Omental fat pad (tissue), 4 donors: ENCODE data around the gene BLNK. TPM values are rescaled to one million over a fixed set of nuclear protein-coding genes. Genes with fewer than 3 reads are reported as not detected.
"Not testable (repeated sequence)": the region's sequence is repeated elsewhere in the genome, so short reads cannot be mapped to it uniquely, and the experiment has no call there.

ENCODE experiments used
- ATAC-seq: fragments of 150-250 bp; one replicate; pipeline ENCODE4 v1.9.1; 2016; ENCODE audit warnings: mild to moderate bottlenecking, moderate library complexity; ENCODE audit not compliant: low FRiP score
- DNase-seq: peaks from one replicate; pipeline ENCODE4 v3.0.0-alpha.2; 2019; ENCODE audit warnings: low spot score
- CTCF ChIP-seq, 3 donors: fragments of 450-650 bp; IDR thresholded peaks; one replicate each; pipeline ENCODE4 v1.5.1; 2016 to 2017; ENCODE audit warnings: antibody characterized with exemption in 3 of 3, mild to moderate bottlenecking in 3 of 3, moderate library complexity in 2 of 3
- total RNA-seq, 4 donors: library from RNA; depleted of rRNA; stranded (reverse); fragments of >200 nt; gene quantifications; one replicate each; pipeline ENCODE4 v1.1.0, GENCODE V29; 2016

BLNK gene
- total RNA-seq, 4 donors from 2014 or later, result 0.48 to 5.3 (median 3.2) TPM

- ATAC-seq (no peak), DNase-seq (no peak)
- TF ChIP-seq CTCF (IDR thresholded peaks at IDR 0.05), result no peak
Observed at GRCh38 chr10:96205580-96205979, 65.8 kb downstream of the BLNK start.

- ATAC-seq (no peak), DNase-seq (no peak)
- no peak for TF ChIP-seq CTCF (IDR thresholded peaks at IDR 0.05)
Observed at GRCh38 chr10:96201525-96201924, 69.8 kb downstream of the BLNK start.

GRCh38 chr10:96189505-96189904 lies 81.9 kb downstream of the BLNK start:
- DNase-seq, result not testable (repeated sequence)

GRCh38 chr10:96188916-96189315 lies 82.5 kb downstream of the BLNK start:
- no peak for DNase-seq
- TF ChIP-seq CTCF (IDR thresholded peaks at IDR 0.05), result no peak
- no peak for ATAC-seq

More at GRCh38 chr10:96189505-96189904, 81.9 kb downstream of the BLNK start:
- ATAC-seq, result not testable (repeated sequence)

GRCh38 chr10:96188421-96188820 lies 82.9 kb downstream of the BLNK start:
- ATAC-seq (no peak), DNase-seq (no peak)
- TF ChIP-seq CTCF (IDR thresholded peaks at IDR 0.05), result no peak

GRCh38 chr10:96176985-96177384 lies 94.4 kb downstream of the BLNK start:
- ATAC-seq, result no peak
- DNase-seq, result no peak
- TF ChIP-seq CTCF (IDR thresholded peaks at IDR 0.05), result no peak

GRCh38 chr10:96172666-96173065 lies 98.7 kb downstream of the BLNK start:
- ATAC-seq (no peak), DNase-seq (no peak)
- TF ChIP-seq CTCF (IDR thresholded peaks at IDR 0.05), result no peak

- no peak for DNase-seq
- no peak for ATAC-seq
- TF ChIP-seq CTCF (IDR thresholded peaks at IDR 0.05), result no peak
Observed at GRCh38 chr10:96170230-96170629, 101.1 kb downstream of the BLNK start.
